H1 (cell line): ENCODE measurements around the gene MEGF9.

ENCODE experiments used
- ASH2L ChIP-seq: fragments of 200-600, 300-600 bp; sonication (generic); IDR thresholded peaks from one replicate; pipeline ENCODE4 v1.7.1; 2017; ENCODE audit warnings: low read length
- ATF2 ChIP-seq: IDR thresholded peaks from 2 replicates; pipeline ENCODE4 v1.6.1; 2012; ENCODE audit warnings: low read length, inconsistent platforms
- BRCA1 ChIP-seq: IDR thresholded peaks from 2 replicates; pipeline ENCODE4 v1.6.1; 2012; ENCODE audit warnings: low read depth, low read length, improper control_type of control experiment
- CHD2 ChIP-seq: IDR thresholded peaks from 2 replicates; pipeline ENCODE4 v1.6.1; 2012; ENCODE audit warnings: low read length, improper control_type of control experiment
- CTCF ChIP-seq, 3 experiments: IDR thresholded peaks; 1 replicate in 2 of 3; 2 replicates in 1 of 3; pipeline versions ENCODE4 v1.5.1 to v1.6.1; 2011; ENCODE audit warnings: low read length in 3 of 3, mild to moderate bottlenecking in 3 of 3, inconsistent platforms in 2 of 3, low read depth in 1 of 3, moderate library complexity in 1 of 3; ENCODE audit not compliant: insufficient read depth in 1 of 3; ENCODE audit errors: control extremely low read depth in 1 of 3
- FOSL1 ChIP-seq: IDR thresholded peaks from 2 replicates; pipeline ENCODE4 v1.6.1; 2011; ENCODE audit warnings: mild to moderate bottlenecking, low read depth, low read length, moderate library complexity; ENCODE audit not compliant: insufficient read depth
- GABPA ChIP-seq: IDR thresholded peaks from 2 replicates; pipeline ENCODE4 v1.6.1; 2011; ENCODE audit warnings: mild to moderate bottlenecking, low read length, moderate library complexity, borderline replicate concordance; ENCODE audit not compliant: insufficient read depth
- KDM5A ChIP-seq: fragments of 200-600 bp; IDR thresholded peaks from 2 replicates; pipeline ENCODE4 v1.7.1; 2012; ENCODE audit warnings: mild to moderate bottlenecking, low read length, inconsistent platforms, mixed read lengths
- POLR2A ChIP-seq, 2 experiments: IDR thresholded peaks; 1 replicate in 1 of 2; 2 replicates in 1 of 2; pipeline ENCODE4 v1.6.1; 2011; ENCODE audit warnings: low read depth in 2 of 2, low read length in 2 of 2, mild to moderate bottlenecking in 2 of 2; ENCODE audit errors: control extremely low read depth in 1 of 2
- POLR2AphosphoS5 ChIP-seq: IDR thresholded peaks from 2 replicates; pipeline ENCODE4 v1.6.1; 2011; ENCODE audit warnings: low read depth, low read length
- RXRA ChIP-seq: IDR thresholded peaks from 2 replicates; pipeline ENCODE4 v1.6.1; 2011; ENCODE audit warnings: low read depth, mild to moderate bottlenecking, low read length, moderate library complexity; ENCODE audit not compliant: insufficient read depth
- TAF1 ChIP-seq: IDR thresholded peaks from 2 replicates; pipeline ENCODE4 v1.6.1; 2011; ENCODE audit warnings: mild to moderate bottlenecking, low read depth, low read length
- USF2 ChIP-seq: IDR thresholded peaks from 2 replicates; pipeline ENCODE4 v1.6.1; 2011; ENCODE audit warnings: low read length, improper control_type of control experiment
- ZNF274 ChIP-seq: IDR thresholded peaks from 2 replicates; pipeline ENCODE4 v1.7.0; 2012; ENCODE audit warnings: low read length, borderline replicate concordance; ENCODE audit errors: extremely low read depth

- TF ChIP-seq ATF2 (no peak), GABPA (no peak), CTCF (IDR thresholded peaks at IDR 0.05; ENCODE audit: control extremely low read depth in 1 of 3, insufficient read depth in 1 of 3, low read depth in 1 of 3, low read length in 3 of 3) (no peak), POLR2A (IDR thresholded peaks at IDR 0.05; ENCODE audit: control extremely low read depth in 1 of 2, low read depth in 2 of 2, low read length in 2 of 2) (no peak), POLR2AphosphoS5 (no peak), RXRA (no peak), CHD2 (no peak), BRCA1 (no peak), TAF1 (no peak), ASH2L (no peak), KDM5A (no peak), USF2 (no peak), FOSL1 (no peak), ZNF274 (no peak)
These were observed 71.2 kb downstream of the MEGF9 start for GRCh38 chr9:120643061-120643460.
